DMS 273 treated with DMSO at 0.1 percent for 48 hours (cell line): ENCODE data around the gene LST1.
"Not testable (repeated sequence)": the region's sequence is repeated elsewhere in the genome, so short reads cannot be mapped to it uniquely, and the experiment has no call there.

Source experiments
- DNase-seq: peaks from one replicate; lab custom pipeline; 2025; lab: John Stamatoyannopoulos, UW

The LST1 gene

DNA sequence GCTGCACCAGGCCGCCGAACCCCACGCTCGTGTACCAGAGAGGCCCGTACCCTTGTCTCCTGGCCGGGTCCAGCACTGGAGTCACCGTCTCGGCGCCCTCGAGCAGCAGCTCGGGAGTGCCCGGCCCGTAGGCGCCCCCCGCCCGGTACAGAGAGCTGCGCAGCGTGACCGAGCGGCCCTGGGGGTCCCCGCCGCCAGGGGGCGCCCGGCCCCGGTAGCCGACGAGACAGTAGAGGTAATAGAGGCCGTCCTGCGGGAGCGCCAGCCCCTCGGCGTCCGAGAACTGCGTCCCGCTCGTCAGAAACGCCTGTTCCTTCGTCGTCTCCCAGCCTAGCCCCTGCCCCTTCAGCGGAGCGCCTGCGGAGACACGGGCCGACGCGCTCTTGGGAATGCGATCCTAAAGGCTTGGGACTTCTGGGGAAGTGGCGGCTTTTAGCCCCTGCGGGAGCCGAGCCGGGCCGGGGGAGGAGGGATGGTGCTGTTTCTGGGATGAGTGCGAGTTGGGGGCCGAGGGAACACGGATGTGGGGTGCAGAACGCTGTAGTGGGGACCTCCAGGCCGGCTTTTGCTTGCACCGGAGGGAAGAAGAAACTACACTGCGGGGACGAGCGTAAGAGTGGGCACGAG is 5.2 kb upstream of the LST1 start:
- DNase-seq: peak; percentile 19

DNA sequence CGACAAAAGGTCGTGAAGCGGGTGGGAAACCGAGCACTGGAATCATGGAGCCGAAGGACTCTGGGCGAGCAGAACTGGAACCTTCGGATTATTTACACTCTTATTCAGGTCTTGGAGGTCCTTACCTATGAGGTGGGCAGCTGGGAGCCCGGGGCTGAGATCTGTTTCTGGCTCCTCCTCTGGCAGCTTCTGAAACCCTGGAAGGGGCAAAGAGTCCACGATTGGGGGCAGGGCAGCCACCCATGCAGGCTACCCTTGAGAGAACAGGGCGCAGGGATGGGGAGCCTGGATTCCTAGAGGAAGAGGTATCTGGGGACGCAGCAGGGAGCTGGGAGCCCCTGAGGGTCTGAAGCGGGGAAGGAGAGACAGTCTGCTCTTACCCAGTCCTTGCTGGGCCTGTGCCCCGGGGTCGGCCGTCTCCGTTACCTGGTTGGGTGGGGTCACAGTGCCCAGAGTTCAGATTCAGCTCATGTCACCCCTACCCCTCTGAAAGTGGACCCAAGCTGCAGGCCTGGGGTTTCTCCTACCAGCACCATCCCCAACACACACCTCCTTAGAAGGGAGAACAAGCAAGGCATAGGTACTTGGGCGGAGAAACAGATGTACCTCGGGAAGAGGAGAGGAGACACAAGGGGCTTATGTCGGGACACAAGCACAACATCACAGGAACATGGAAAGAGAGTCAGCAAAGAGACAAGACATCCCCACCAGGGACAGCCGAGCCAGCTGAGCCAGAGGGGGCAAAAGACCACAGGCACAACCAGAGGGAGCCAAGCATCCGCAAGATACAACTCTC is 4.4 kb upstream of the LST1 start:
- no peak for DNase-seq

DNA sequence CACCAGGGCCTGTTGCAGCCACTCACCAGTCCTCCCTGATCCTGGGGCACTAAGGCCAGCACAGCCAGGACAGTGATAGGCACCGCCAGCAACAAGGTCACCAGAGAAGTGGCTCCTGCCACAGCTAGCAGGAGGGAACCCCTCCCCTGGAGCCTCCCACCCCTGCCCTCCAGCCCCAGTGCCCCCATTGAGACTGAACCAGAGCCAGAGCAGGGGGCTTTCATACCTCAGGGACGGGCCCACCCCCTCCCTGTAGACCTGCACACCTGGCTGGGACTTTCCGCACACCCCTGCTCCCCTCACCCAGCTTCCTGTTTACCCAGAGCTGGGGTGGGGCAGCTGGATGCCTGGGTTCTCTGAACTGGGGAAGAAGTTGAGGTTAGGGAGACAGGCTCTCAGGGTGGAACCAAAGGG is 3.8 kb upstream of the LST1 start, which contains the start of gene LTB:
Gene LTB (minus strand): TSS at position 195 of the 414 bp plus-strand sequence. CDS start 7 bp downstream, at position 188.
- DNase-seq: no peak

DNA sequence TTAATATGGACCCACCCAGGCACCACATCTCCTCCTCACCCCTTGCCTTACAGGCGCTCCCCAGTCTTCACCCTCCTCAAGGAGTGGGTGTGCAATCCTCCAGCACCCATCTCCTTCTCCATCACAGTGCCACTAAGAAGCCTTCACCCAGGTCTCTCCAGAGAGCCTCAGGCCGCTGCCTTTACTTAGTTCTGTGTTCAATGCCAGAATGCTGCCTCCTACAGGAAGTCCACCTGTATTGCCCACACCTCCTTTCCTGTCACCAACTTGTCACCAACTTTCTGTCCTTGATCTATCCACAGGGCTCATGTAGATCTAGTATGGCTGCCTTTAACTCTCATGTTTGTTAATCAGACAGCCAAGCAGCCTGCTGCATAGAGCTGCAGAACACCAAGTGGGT is 586 bp upstream of the LST1 start:
- no peak for DNase-seq

DNA sequence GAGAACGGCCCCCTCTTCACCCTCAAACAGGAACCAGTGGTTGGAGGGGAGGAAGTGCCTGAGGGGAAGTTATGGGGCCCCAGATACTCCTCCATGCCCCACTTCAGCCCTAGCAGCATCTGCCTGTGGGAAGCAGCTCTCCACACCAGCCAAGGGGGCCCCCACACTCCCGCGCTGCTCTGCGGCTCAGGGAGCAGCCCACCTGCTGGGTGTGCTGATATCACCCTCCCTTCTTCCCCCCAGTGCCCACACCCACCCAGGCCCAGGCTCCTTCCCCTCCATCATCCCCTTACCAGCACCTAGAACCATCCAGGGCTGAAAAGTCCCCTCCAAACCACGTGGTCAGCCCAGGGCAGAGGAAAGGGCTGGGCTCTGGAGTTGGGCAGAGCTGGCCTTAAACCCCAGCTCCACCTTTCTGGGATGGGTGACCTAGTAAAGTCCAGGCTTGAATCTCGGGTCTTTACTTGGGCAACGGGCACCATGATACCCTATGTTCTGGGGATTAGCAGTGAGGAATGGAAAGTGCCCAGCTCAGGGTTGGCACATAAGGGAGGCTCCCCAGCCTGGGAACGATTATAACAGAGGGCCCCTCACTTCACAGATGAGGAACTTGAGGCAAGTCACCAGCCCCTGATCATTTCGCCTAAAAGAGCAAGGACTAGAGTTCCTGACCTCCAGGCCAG is 663 bp downstream of the LST1 start:
- no peak for DNase-seq

DNA sequence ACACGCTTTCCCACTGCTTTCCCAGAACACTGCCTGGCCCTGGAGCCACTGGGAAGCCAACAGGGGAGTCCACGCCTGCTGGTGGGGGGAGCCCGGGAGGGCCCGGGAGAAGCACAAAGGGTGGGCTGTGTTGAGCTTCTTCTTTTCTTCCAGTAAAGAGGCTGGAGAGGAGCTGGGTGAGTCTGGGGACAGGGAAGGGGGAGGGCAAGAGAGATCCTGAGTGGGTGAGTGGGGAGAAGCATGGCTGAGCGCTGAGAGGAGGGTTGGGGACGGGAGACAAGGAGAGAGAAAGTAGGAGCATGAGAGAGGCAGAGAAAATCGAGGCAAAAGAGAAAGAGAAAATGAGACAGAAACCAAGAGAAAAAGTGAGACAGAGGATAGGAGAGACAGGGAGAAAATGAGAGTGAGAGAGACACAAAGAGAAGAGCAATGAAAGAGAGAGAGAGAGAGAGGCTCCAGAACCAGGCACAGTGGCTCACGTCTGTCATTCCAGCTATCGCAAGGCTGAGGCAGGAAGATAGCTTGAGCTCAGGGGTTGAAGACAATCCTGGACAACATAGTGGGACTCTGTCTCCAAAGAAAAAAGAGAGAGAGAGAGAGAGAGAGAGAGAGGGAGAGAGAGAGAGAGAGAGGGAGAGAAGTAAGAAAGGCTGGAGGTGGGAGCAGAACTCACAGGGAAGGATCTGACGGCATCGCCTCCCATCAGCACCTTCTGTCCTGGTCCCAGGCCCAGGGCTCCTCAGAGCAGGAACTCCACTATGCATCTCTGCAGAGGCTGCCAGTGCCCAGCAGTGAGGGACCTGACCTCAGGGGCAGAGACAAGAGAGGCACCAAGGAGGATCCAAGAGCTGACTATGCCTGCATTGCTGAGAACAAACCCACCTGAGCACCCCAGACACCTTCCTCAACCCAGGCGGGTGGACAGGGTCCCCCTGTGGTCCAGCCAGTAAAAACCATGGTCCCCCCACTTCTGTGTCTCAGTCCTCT is 2.0 kb downstream of the LST1 start:
- no peak for DNase-seq

DNA sequence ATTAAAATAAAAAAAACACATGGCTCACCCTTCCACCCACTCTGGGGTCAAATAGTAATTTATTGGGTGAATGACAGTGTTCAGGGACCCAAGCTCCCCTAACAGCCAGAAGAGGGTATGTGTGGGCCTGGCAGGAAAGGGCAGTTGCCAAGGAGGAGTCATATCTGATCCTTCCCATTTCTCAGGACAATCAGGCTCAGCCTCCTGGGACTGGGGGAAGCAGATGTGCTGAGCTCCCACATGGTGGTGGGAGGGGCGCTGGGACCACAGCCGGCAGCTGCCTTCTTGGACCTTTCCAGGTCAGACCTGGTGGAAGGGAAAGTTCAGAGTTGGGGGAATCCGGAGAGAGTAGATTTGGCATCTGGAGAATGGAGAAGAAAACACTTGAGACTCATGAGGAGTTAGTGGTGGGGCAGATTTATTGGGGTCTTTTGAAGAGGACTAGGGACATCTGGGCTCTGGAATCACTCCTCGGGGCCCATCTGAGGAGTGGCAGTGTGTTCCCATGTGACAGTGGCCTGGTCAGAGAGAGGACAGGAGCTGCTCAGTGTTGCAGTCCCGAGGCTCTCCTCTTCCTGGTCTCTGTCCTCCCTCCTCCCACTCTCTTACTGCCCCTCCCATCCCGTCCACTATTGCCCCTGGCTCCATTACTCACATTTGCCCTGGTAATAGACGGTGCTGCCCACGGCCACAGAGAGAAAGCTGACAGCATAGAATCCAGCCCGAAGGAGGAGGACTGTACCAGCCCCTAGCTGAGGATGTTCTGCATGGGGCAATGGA is 3.0 kb downstream of the LST1 start:
- DNase-seq: no peak

DNA sequence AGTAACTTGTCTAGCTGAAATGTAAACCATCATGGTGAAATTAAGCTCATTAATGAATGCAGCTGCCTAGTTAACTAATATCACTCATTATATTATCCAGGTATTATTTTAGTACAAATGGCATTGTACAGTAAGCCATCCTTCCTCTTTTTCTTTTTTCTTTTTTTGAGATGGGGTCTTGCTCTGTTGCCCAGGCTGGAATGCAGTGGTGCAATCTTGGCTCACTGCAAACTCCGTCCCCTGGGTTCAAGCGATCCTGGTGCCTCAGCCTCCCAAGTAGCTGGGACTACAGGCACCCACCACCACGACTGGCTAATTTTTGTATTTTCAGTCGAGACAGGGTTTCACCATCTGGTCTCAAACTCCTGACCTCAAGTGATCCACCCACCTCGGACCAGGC is 4.6 kb downstream of the LST1 start:
- not testable (repeated sequence) for DNase-seq

DNA sequence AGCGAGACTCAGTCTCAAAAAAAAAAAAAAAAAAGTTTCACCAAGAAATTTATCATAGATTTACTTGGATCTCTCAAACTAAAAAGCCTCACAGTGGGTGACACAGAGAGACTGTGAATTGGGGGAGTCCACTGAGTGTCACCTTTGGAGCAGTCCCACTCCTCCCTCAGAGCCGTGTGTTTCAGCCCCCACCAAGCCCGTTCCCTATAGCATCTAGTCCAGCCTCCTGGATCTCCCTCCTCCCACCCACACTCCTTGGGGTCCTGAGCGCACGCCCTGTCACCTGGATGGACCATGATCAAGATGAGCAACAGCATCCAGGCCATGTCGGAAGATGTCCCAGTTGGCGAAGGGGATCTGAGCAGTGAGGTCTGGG is 6.3 kb downstream of the LST1 start:
- DNase-seq: no peak

DNA sequence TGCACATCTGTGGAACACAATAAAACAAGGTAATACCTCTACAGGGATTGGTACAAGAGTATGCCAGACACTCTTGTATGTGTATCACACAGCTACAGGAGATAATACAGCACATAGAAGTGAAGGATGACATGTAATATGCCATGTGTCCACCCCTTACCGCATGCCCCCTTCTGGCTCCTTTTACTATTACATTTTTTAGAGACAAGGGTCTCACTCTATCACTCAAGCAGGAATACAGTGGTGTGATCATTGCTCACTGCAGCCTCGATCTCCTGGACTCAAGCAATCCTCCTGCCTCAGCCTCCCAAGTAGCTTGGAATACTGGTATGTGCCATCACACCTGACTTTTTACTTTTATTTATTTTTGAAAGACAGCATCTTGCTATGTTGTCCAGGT is 10.9 kb downstream of the LST1 start:
- no peak for DNase-seq

DNA sequence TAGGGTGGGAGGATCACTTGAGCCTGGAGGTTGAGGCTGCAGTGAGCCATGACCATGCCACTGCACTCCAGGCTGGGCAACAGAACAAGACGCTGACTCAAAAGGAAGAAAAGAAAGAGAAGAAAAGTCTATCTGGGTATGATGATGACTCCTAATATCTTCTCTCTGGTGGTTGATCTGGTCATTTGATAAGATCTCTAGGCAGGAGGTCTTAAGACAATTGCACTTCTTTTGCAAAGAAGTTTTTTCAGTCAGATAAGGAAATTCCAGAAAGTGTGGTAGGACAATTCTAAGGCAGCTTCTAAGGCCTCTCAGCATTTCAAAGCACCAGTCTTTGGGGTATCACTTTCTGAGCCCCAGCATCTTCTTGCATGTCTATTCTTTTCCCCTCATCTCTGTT is 21.2 kb downstream of the LST1 start:
- DNase-seq: no peak

DNA sequence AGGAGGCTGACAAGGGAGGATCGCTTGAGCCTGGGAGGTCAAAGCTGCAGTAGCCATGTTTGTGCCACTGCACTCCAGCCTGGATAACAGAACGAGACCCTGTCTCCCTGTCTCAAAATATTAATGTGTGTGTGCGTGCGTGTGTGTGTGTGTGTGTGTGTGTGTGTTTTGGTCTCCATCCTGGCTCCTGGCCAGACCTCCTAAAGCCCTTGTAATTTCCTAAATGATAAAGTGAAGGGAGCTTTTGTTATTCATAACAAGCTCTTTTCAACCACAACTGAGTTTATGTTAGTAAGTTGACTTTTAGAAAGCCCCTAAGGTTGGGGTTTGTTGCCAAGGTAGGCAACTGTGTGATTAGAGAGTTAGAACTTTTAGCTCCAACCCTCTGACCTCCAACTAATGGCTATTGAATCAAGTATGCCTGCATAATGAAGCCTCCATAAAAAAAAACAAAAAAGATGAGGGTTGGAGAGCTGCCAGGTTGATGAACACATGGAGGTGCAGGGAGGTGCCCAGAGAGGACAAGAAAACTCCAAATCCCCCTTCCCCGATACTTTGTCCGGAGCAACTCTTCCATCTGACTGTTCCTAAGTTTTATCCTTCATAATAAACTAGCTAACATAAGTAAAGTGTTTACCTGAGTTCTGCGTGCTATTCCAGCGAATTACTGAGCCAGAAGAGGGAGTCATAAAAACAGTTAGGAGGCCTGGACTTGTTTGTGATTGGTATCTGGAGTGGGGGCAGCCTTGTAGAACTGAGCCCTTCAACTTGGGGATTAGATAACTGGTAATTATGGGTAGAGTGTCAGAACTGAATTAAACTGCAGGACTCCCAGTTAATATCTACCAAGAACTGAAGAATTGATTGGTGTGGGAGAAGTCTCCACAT is 23.7 kb downstream of the LST1 start:
- DNase-seq: no peak

DNA sequence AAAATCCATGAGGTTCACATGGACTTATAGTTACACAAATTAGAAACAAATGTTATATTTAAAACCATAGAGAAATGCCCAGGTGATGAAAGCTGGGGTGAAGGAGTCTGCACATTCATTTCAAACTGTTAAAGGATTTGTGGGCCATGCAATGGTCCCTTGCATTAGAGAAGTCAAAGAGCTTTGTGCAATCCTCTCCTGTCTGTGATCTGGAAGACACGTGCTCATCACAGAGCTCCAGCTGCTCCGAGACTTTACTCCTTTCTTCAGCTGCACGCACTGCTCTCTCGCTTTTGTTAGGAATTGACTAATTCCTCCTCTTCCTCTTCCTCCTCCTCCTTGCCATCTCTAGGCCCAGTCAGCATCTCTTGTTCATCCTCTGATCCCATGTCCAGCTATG is 24.9 kb downstream of the LST1 start:
- no peak for DNase-seq

DNA sequence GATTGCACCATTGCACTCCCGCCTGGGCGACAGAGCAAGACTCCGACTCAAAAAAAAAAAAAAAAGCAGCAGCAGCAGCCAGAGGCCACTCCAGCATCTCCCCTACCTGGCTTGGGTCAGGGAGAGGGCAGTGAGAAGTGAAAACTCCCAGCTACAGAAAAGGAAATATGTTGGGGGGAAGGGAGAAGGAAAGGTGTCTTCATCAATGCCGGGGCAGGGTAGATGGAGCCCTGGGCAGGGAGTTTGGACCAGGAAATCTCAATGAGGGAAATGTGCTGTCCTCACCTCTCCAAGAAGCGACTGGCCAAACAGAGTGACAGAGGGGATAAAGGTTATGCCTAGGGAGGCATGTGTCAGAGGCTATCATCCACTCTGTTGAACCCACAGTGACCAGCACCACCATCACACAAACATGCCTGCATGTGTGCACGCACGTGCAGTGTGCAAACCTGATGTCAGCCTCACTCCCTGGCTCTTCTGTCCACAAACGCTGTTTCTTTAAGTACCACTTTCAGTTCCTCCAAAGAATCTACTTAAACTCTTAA is 28.1 kb downstream of the LST1 start:
- DNase-seq: no peak

DNA sequence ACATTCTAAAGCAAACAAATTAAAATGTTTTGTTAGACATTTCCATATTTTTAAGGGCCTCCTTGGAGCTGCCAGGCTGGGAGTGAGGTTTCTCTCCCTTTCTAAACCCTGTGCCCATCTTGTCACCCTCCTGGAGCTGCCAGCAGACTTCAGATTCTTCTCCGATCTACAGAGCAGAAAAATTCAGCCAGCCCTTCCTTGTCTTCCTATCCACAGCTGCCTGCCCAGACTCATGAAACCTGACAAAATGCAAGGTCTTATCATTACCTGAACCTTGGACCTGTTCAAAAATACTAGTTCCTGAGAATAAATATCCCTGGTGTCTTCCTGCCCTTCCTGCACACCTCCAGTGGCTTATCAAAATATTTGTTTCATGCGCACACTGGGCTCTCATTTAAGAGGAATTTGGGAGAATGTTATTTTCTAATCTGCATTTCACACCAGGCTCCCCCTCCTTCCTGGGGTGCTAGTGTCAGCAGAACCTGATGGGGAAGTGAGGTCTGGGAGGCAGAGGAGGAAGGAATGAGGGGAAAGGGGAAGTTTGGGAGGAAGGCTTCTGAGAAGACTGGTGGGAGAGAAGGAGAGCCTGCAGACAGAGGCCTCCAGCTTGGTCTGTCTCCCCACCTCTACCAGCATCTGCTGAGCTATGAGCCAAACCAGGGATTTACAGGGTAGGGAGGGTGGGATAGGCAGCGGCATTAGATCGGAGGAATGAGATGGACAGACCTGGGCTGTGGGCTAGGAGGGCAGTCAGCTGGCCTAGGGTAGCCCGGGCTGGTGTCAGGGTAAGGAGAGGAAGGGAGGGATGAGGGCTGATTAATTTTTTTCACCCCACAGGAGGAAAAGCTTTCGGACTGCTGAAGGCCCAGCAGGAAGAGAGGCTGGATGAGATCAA is 28.9 kb downstream of the LST1 start, which contains the start of gene AIF1:
Gene AIF1 (plus strand): TSS at position 551 of the 895 bp plus-strand sequence. CDS start 96 bp downstream, at position 647.
- no peak for DNase-seq

DNA sequence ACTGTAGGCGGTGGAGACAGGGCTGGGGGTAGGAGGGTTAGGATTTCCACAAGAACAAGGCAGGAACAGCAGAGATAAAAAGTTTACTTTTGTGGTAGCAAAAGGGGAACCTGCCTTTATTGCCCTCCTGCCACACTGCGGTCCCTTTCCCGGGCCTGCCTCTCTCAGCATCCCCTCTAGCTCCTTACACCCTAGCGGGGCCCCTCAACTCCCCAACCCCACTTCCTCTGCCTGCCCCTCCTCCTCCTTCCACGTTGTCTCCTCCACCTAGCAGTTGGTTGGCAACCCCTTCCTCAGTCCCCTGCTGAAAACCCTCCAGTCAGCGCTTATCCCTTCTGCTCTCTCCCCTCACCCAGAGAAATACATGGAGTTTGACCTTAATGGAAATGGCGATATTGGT is 29.7 kb downstream of the LST1 start:
- DNase-seq: no peak

DNA sequence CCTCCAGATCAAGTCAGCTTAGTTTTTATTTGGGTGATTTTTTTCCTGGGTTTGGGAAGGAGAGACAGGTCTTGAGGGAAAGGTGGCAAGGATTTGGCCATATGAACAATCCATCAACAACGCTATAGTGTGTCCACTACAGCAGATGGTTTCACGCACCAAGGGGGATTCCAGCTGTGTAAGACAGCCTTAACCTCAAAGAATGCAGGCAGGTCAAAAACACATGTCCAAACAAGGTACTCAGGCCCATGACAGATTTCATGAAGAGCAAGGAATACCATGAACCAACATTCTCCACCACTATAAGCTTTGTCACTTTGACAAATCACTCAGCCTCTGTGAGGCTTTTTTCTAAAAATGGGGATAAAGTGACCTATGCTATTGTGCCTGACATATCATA is 30.9 kb downstream of the LST1 start:
- no peak for DNase-seq

DNA sequence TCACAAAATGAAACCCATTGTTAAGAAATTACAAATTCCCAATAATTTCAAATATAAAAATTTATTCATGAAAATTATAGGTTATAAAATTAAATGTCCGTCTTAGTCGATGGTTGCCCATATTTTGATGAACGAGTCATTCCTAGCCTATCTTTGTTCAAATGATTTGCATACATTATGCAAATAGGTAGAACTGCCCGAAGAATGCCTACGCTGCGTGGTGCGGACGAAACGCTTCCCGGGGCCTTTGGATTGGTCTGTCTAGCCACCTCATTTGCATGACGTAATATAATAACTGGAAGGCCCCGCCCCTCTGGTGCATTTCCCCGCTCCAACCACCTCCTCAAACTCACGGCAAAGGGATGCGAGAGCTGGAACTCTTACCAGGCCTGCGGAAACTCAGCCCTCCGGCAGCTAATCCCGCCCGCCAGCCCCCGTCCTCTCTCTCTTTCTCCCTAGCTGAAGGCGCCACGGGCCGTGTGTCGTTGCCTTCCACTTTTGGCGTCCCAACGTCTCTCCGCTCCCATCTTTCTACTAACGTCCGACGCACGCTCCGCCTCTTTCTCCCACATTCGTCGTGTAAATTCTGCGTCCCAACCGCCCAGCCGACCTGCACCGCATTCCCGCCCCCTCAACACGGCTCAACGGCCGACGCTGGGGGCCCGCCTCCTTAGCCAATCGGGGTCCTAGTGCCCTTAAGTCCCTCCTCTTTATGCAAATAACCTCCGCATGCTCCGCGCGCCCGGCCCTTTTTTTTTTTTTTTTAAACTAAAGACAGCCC is 33.9 kb downstream of the LST1 start:
- DNase-seq: peak; percentile 98
